Spleen (tissue), 11 donors: ENCODE measurements around the gene SPP2. TPM values are rescaled to one million over a fixed set of nuclear protein-coding genes. Genes with fewer than 3 reads are reported as not detected.

Source experiments
- DNase-seq: peaks from one replicate; pipeline ENCODE4 v3.0.0-alpha.2; 2020
- H3K27ac ChIP-seq, 8 donors: fragments of 200-600 bp; sonication (generic) in 7 of 8; 1 replicate in 4 of 8; 2 replicates in 4 of 8; pipeline versions ENCODE4 v1.5.0 to v1.8.0; 2016 to 2021; ENCODE audit warnings: inconsistent platforms in 4 of 8, mild to moderate bottlenecking in 4 of 8, moderate library complexity in 1 of 8
- H3K27me3 ChIP-seq, 7 donors: fragments of 200-600 bp; sonication (generic) in 6 of 7; replicated peaks in 1 of 7; 1 replicate in 4 of 7; 2 replicates in 3 of 7; pipeline versions ENCODE4 v1.5.0 to v1.8.0; 2016 to 2021; ENCODE audit warnings: inconsistent platforms in 3 of 7, mild to moderate bottlenecking in 1 of 7
- H3K36me3 ChIP-seq, 6 donors: fragments of 200-600 bp; sonication (generic) in 5 of 6; 1 replicate in 4 of 6; 2 replicates in 2 of 6; pipeline versions ENCODE4 v1.5.0 to v1.8.0; 2016 to 2021; ENCODE audit warnings: inconsistent platforms in 2 of 6
- H3K4me1 ChIP-seq, 6 donors: fragments of 200-600 bp; sonication (generic) in 5 of 6; 1 replicate in 3 of 6; 2 replicates in 3 of 6; pipeline versions ENCODE4 v1.5.0 to v1.8.0; 2016 to 2021; ENCODE audit warnings: inconsistent platforms in 3 of 6
- H3K4me3 ChIP-seq, 8 donors: fragments of 200-600 bp; sonication (generic) in 7 of 8; 1 replicate in 4 of 8; 2 replicates in 4 of 8; pipeline versions ENCODE4 v1.5.0 to v1.8.0; 2016 to 2021; ENCODE audit warnings: inconsistent platforms in 4 of 8, mild to moderate bottlenecking in 4 of 8, moderate library complexity in 2 of 8
- H3K9me3 ChIP-seq, 8 donors: fragments of 200-600 bp; sonication (generic) in 7 of 8; 1 replicate in 4 of 8; 2 replicates in 4 of 8; pipeline versions ENCODE4 v1.5.0 to v1.8.0; 2016 to 2021; ENCODE audit warnings: inconsistent platforms in 4 of 8
- CTCF ChIP-seq, 11 experiments: fragments of 200-600 bp in 7 of 11; fragments of 450-650 bp in 4 of 11; sonication (generic) in 4 of 11; IDR thresholded peaks in 8 of 11; conservative IDR thresholded peaks in 3 of 11; 1 replicate in 7 of 11; 2 replicates in 4 of 11; pipeline versions ENCODE4 v1.4.0 to v1.8.0; 2016 to 2021; ENCODE audit warnings: antibody characterized with exemption in 11 of 11, inconsistent platforms in 4 of 11, mild to moderate bottlenecking in 1 of 11
- POLR2A ChIP-seq, 3 donors: fragments of 450-650 bp; IDR thresholded peaks; one replicate each; pipeline ENCODE4 v1.5.1; 2017; ENCODE audit warnings: antibody characterized with exemption in 3 of 3, mild to moderate bottlenecking in 1 of 3
- POLR2AphosphoS5 ChIP-seq, 3 donors: sonication (generic); formaldehyde crosslinking; IDR thresholded peaks; one replicate each; pipeline ENCODE4 v1.5.1; 2017; ENCODE audit warnings: antibody characterized with exemption in 3 of 3
- WGBS, 5 donors: extraction: QIAGEN DNeasy Blood & Tissue Kit in 3 of 5; methylation state at CpG; one replicate each; pipeline versions ENCODE4 v1.1.5 to v1.1.7; 2013 to 2018; 5-methylcytosine and 5-hydroxymethylcytosine counted together
- intact Hi-C: fragments of 100-400 bp; cut with DNase I; formaldehyde crosslinking; loops from one replicate; pipeline ENCODE4 v1.15.0; 2023; ENCODE audit warnings: low total_unique reads
- polyA plus RNA-seq, 3 donors: library from polyadenylated mRNA; stranded (reverse); fragments of 200-250 nt; gene quantifications; one replicate each; pipeline ENCODE4 v1.2.1, GENCODE V29; 2013
- total RNA-seq, 7 donors: library from RNA; depleted of rRNA in 3 of 7; stranded (reverse); fragments of >200 nt in 3 of 7; fragmentation: NEBNext Ultra II Directional in 4 of 7; extraction: Animal tissue kit (Norgen Biotek cat#: 25700) in 4 of 7; gene quantifications; one replicate each; pipeline versions ENCODE4 v1.1.0 to v1.2.1, GENCODE V29; 2016 to 2021
- donor health status: healthy with polysubstance abuse.
- donor health status: DM: no; HTN: no; CAD: no; lungs with moderate emphysema.
- donor health status: DM: no; HTN: no; CAD: no.
- donor health status: Bipolar disorder and iron deficiency.
- donor health status: healthy.
- donor health status: DM: no; HTN: no; CAD: no.
- donor health status: DM: yes; HTN: yes; CAD: no.

The SPP2 gene
- total and polyA plus RNA-seq, 10 donors, result not detected

- TF ChIP-seq POLR2A (IDR thresholded peaks at IDR 0.05) (no peak), POLR2AphosphoS5 (IDR thresholded peaks at IDR 0.05) (no peak), CTCF (IDR thresholded peaks at IDR 0.05 in 8 of 11, conservative IDR thresholded peaks at IDR 0.05 in 3 of 11) (no peak)
- H3K4me1 ChIP-seq, result peaks cover 0 to 29% (median 20%) of the 10 kb centered on the region in 6 donors
- H3K9me3 ChIP-seq, result peaks cover 0 to 15% (median 0%) of the 10 kb centered on the region in 8 donors
- H3K27me3 ChIP-seq, result peaks cover 0 to 17% (median 0%) of the 10 kb centered on the region in 7 donors
- intact Hi-C loops, result no loop called here
- peak; percentile 74 for DNase-seq
- 86 to 97% (median 96%) methylated on average over 7 to 29 of the region's 29 CpGs for WGBS, 5 donors
- no peaks in the 10 kb centered on the region for H3K36me3 ChIP-seq
- no peak overlapping the region for H3K4me3 ChIP-seq
- no peak overlapping the region for H3K27ac ChIP-seq
Observed at GRCh38 chr2:234024304-234024703, 26.2 kb upstream of the SPP2 start.

- intact Hi-C loops, result no loop called here
Observed at GRCh38 chr2:234025466-234025865, 25.0 kb upstream of the SPP2 start.

GRCh38 chr2:234025891-234026401 lies 24.6 kb upstream of the SPP2 start:
- WGBS, 5 donors, result 33 to 48% (median 37%) methylated on average over 5 of the region's 5 CpGs
- H3K4me3 ChIP-seq, result peak overlapping the region in 5 of 8 donors; percentile 3 to 59 (median 18)
- peak overlapping the region in 5 of 8 donors; percentile 27 to 72 (median 53) for H3K27ac ChIP-seq

More at GRCh38 chr2:234025466-234025865, 25.0 kb upstream of the SPP2 start:
- H3K36me3 ChIP-seq, result no peaks in the 10 kb centered on the region
- peaks cover 0 to 15% (median 0%) of the 10 kb centered on the region in 8 donors for H3K9me3 ChIP-seq
- no peak for TF ChIP-seq CTCF (IDR thresholded peaks at IDR 0.05 in 8 of 11, conservative IDR thresholded peaks at IDR 0.05 in 3 of 11)
- TF ChIP-seq POLR2A (IDR thresholded peaks at IDR 0.05), result no peak
- no peak for TF ChIP-seq POLR2AphosphoS5 (IDR thresholded peaks at IDR 0.05)
- H3K27me3 ChIP-seq, result peaks cover 0 to 17% (median 0%) of the 10 kb centered on the region in 7 donors
- peaks cover 0 to 29% (median 20%) of the 10 kb centered on the region in 6 donors for H3K4me1 ChIP-seq
- DNase-seq, result no peak
- peak overlapping the region in 5 of 8 donors; percentile 27 to 72 (median 53) for H3K27ac ChIP-seq
- 15 to 26% (median 21%) methylated on average over 10 of the region's 10 CpGs for WGBS, 5 donors
- peak overlapping the region in 5 of 8 donors; percentile 3 to 59 (median 18) for H3K4me3 ChIP-seq

More at GRCh38 chr2:234025891-234026401, 24.6 kb upstream of the SPP2 start:
- intact Hi-C loops, result no loop called here
- Histone ChIP-seq H3K9me3 (peaks cover 0 to 15% (median 0%) of the 10 kb centered on the region in 8 donors), H3K27me3 (peaks cover 0 to 22% (median 0%) of the 10 kb centered on the region in 7 donors), H3K4me1 (peaks cover 0 to 29% (median 20%) of the 10 kb centered on the region in 6 donors), H3K36me3 (no peaks in the 10 kb centered on the region)
- no peak for DNase-seq
- TF ChIP-seq POLR2A (IDR thresholded peaks at IDR 0.05) (no peak), CTCF (IDR thresholded peaks at IDR 0.05 in 8 of 11, conservative IDR thresholded peaks at IDR 0.05 in 3 of 11) (no peak), POLR2AphosphoS5 (IDR thresholded peaks at IDR 0.05) (no peak)
